GM23338 (cell line): ENCODE data around the gene TM7SF2. TPM values are rescaled to one million over a fixed set of nuclear protein-coding genes. Genes with fewer than 3 reads are reported as not detected.
A peak's percentile ranks its signal among the peaks of the same experiment; 100 is the strongest.

Experiments
- ATAC-seq: fragments of 200-7000 bp; cut with Tn5 transposase; 3 replicates; pipeline ENCODE4 v1.9.1; 2020
- DNase-seq: peaks from one replicate; pipeline ENCODE4 v3.0.0-alpha.2; 2015; ENCODE audit warnings: low spot score
- H2AFZ ChIP-seq: fragments of 200-600 bp; sonication (generic); 2 replicates; pipeline ENCODE4 v1.8.0; 2016; ENCODE audit warnings: antibody characterized with exemption, mild to moderate bottlenecking, moderate library complexity
- H3F3A ChIP-seq: fragments of 200-600 bp; sonication (generic); replicated peaks from 2 replicates; pipeline ENCODE4 v1.8.0; 2017; ENCODE audit warnings: antibody characterized with exemption, mixed run types, low read depth
- H3K27ac ChIP-seq: fragments of 200-600 bp; sonication (generic); 2 replicates; pipeline ENCODE4 v1.6.1; 2016; ENCODE audit warnings: low read depth
- H3K27me3 ChIP-seq: fragments of 200-600 bp; sonication (generic); 2 replicates; pipeline ENCODE4 v1.8.0; 2016; ENCODE audit warnings: mild to moderate bottlenecking, mixed run types, moderate library complexity; ENCODE audit not compliant: insufficient read depth
- H3K36me3 ChIP-seq: fragments of 200-600 bp; sonication (generic); 2 replicates; pipeline ENCODE4 v1.8.0; 2016; ENCODE audit warnings: mild to moderate bottlenecking; ENCODE audit not compliant: insufficient read depth
- H3K4me1 ChIP-seq: fragments of 200-600 bp; sonication (generic); 2 replicates; pipeline ENCODE4 v1.8.0; 2016; ENCODE audit warnings: mild to moderate bottlenecking, moderate library complexity; ENCODE audit not compliant: insufficient read depth
- H3K4me2 ChIP-seq: fragments of 200-600 bp; sonication (generic); 2 replicates; pipeline ENCODE4 v1.7.1; 2017; ENCODE audit warnings: mixed run types
- H3K4me3 ChIP-seq: fragments of 200-600 bp; sonication (generic); 2 replicates; pipeline ENCODE4 v1.6.1; 2016; ENCODE audit warnings: mixed run types
- H3K79me2 ChIP-seq: fragments of 200-600 bp; sonication (generic); replicated peaks from 2 replicates; pipeline ENCODE4 v1.8.0; 2017; ENCODE audit warnings: mild to moderate bottlenecking; ENCODE audit not compliant: insufficient read depth
- H3K9me2 ChIP-seq: fragments of 200-600 bp; sonication (generic); 2 replicates; pipeline ENCODE4 v1.8.0; 2017; ENCODE audit not compliant: insufficient read depth
- H4K20me1 ChIP-seq: fragments of 200-600 bp; sonication (generic); replicated peaks from 2 replicates; pipeline ENCODE4 v1.8.0; 2017; ENCODE audit warnings: mild to moderate bottlenecking; ENCODE audit not compliant: insufficient read depth
- H3K27ac Mint-ChIP-seq: 2 replicates; pipeline ENCODE4 v1.8.0; 2020; ENCODE audit warnings: inconsistent platforms, mild to moderate bottlenecking, moderate library complexity, mixed read lengths
- H3K27me3 Mint-ChIP-seq: 3 replicates; pipeline ENCODE4 v1.8.0; 2022; ENCODE audit warnings: low read depth, mild to moderate bottlenecking, moderate library complexity, mixed read lengths, inconsistent platforms; ENCODE audit not compliant: insufficient read depth, poor library complexity
- H3K36me3 Mint-ChIP-seq: 3 replicates; pipeline ENCODE4 v1.8.0; 2021; ENCODE audit warnings: low read depth, mild to moderate bottlenecking, inconsistent platforms, moderate library complexity, mixed read lengths
- H3K4me1 Mint-ChIP-seq: 3 replicates; pipeline ENCODE4 v1.8.0; 2020; ENCODE audit warnings: mild to moderate bottlenecking, inconsistent platforms, mixed read lengths
- H3K4me3 Mint-ChIP-seq: 3 replicates; pipeline ENCODE4 v1.8.0; 2021; ENCODE audit warnings: moderate library complexity, mild to moderate bottlenecking, inconsistent platforms, mixed read lengths
- H3K9me3 Mint-ChIP-seq: 3 replicates; pipeline ENCODE4 v1.8.0; 2020; ENCODE audit warnings: moderate library complexity, mild to moderate bottlenecking, inconsistent platforms, mixed read lengths
- CREB1 ChIP-seq: fragments of 250-450 bp; sonication (Bioruptor Pico); IDR thresholded peaks from 2 replicates; pipeline ENCODE4 v1.5.0; 2020; ENCODE audit warnings: low read depth, mild to moderate bottlenecking, moderate library complexity
- EZH2 ChIP-seq: fragments of 200-600 bp; sonication (generic); IDR thresholded peaks from one replicate; pipeline ENCODE4 v1.8.0; 2017; ENCODE audit warnings: antibody characterized with exemption, mild to moderate bottlenecking, low read depth; ENCODE audit not compliant: unreplicated experiment
- EZH2phosphoT487 ChIP-seq: fragments of 200-600 bp; sonication (generic); IDR thresholded peaks from one replicate; pipeline ENCODE4 v1.8.1; 2018; ENCODE audit warnings: antibody characterized with exemption; ENCODE audit not compliant: unreplicated experiment
- JUNB ChIP-seq: IDR thresholded peaks from one replicate; pipeline ENCODE4 v1.6.1; 2016; ENCODE audit warnings: antibody characterized with exemption; ENCODE audit not compliant: unreplicated experiment
- NANOG ChIP-seq: IDR thresholded peaks from 2 replicates; pipeline ENCODE4 v1.6.1; 2016; ENCODE audit warnings: antibody characterized with exemption, borderline replicate concordance
- POLR2AphosphoS5 ChIP-seq: IDR thresholded peaks from 2 replicates; pipeline ENCODE4 v1.6.1; 2016; ENCODE audit warnings: antibody characterized with exemption, low read depth
- STAT1 ChIP-seq: IDR thresholded peaks from one replicate; pipeline ENCODE4 v1.6.1; 2016; ENCODE audit warnings: antibody characterized with exemption; ENCODE audit not compliant: unreplicated experiment
- ZNF114 ChIP-seq: fragments of 250-450 bp; sonication (Bioruptor Pico); IDR thresholded peaks from 2 replicates; pipeline ENCODE4 v1.5.0; 2020; ENCODE audit warnings: mild to moderate bottlenecking, moderate library complexity
- polyA plus RNA-seq: library from polyadenylated mRNA; unstranded; fragments of >200 nt; fragmentation: Nextera tagmentation; extraction: Ambion mirVana; gene quantifications from 2 replicates; pipeline ENCODE4 v1.2.1, GENCODE V29; 2016
- total RNA-seq: library from RNA; depleted of rRNA; stranded (reverse); fragments of >200 nt; shearing (Covaris generic); gene quantifications from 2 replicates; pipeline ENCODE4 v1.2.3, GENCODE V29; 2014
- TF ChIP-seq, protein P1 (sequence below), 2 experiments: fragments of 200-600 bp in 1 of 2; sonication (generic) in 1 of 2; conservative IDR thresholded peaks; 2 replicates each; pipeline versions ENCODE4 v1.5.1 to v1.6.1; 2016 to 2017; ENCODE audit warnings: antibody characterized with exemption in 2 of 2, low read depth in 2 of 2, mild to moderate bottlenecking in 2 of 2, moderate library complexity in 1 of 2
- TF ChIP-seq, protein P2 (sequence below): fragments of 250-450 bp; sonication (Bioruptor Pico); IDR thresholded peaks from 2 replicates; pipeline ENCODE4 v1.5.0; 2020; ENCODE audit warnings: mild to moderate bottlenecking, moderate library complexity
- TF ChIP-seq, protein P3 (sequence below): IDR thresholded peaks from 2 replicates; pipeline ENCODE4 v1.6.1; 2016; ENCODE audit warnings: antibody characterized with exemption

The TM7SF2 gene
- total and polyA plus RNA-seq, 2 experiments from 2014 or later, result 43.5 to 82.3 TPM

DNA sequence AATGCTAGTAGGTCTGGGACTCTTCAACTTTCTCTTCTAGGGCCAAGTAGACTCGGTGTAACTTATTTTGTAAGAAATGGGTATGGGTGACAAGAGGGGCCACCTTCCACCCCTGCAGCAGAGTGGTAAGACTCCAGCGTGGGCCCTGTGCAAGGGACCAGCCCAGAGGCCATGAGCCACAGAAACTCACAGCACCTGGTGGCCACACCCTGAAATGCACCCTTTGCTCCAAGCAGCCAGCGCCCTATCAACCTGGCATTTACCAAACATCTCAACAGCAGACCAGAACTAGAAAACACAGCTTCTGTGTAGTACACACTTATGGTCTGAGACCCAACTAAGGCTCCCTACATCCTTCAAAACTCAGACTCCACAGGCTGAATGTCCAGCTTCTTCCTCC lies 33.5 kb upstream of the TM7SF2 start:
- no peak overlapping the region for H3K4me2 ChIP-seq
- peak; percentile 80 for DNase-seq
- no peak overlapping the region for H3K4me3 Mint-ChIP-seq
- H3K27me3 ChIP-seq, result no peaks in the 10 kb centered on the region
- peak; percentile 93 for ATAC-seq
- peaks cover 69% of the 10 kb centered on the region for H3K36me3 Mint-ChIP-seq
- H3K4me3 ChIP-seq, result no peak overlapping the region
- peaks cover 42% of the 10 kb centered on the region for H4K20me1 ChIP-seq
- peaks cover 16% of the 10 kb centered on the region for H3K36me3 ChIP-seq
- peak overlapping the region; percentile 74; the same call in 1 of the 2 replicates for H3K27ac ChIP-seq
- no peak overlapping the region for H2AFZ ChIP-seq
- peaks cover 23% of the 10 kb centered on the region for H3K4me1 Mint-ChIP-seq
- H3K27me3 Mint-ChIP-seq, result peaks cover 8% of the 10 kb centered on the region
- H3K4me1 ChIP-seq, result peaks cover 8% of the 10 kb centered on the region; the same call in 1 of the 2 replicates
- no peaks in the 10 kb centered on the region for H3K9me2 ChIP-seq
- H3K9me3 Mint-ChIP-seq, result no peaks in the 10 kb centered on the region; the same call in 2 of the 3 replicates
- H3K79me2 ChIP-seq, result peaks cover 50% of the 10 kb centered on the region
- H3K27ac Mint-ChIP-seq, result no peak overlapping the region
- H3F3A ChIP-seq, result peaks cover 29% of the 10 kb centered on the region; the same call in 1 of the 2 replicates
- no peak for TF ChIP-seq STAT1
- TF ChIP-seq, protein P1, sequence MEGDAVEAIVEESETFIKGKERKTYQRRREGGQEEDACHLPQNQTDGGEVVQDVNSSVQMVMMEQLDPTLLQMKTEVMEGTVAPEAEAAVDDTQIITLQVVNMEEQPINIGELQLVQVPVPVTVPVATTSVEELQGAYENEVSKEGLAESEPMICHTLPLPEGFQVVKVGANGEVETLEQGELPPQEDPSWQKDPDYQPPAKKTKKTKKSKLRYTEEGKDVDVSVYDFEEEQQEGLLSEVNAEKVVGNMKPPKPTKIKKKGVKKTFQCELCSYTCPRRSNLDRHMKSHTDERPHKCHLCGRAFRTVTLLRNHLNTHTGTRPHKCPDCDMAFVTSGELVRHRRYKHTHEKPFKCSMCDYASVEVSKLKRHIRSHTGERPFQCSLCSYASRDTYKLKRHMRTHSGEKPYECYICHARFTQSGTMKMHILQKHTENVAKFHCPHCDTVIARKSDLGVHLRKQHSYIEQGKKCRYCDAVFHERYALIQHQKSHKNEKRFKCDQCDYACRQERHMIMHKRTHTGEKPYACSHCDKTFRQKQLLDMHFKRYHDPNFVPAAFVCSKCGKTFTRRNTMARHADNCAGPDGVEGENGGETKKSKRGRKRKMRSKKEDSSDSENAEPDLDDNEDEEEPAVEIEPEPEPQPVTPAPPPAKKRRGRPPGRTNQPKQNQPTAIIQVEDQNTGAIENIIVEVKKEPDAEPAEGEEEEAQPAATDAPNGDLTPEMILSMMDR (conservative IDR thresholded peaks at IDR 0.05; ENCODE audit: low read depth in 2 of 2), result peak; percentile 63 to 66

DNA sequence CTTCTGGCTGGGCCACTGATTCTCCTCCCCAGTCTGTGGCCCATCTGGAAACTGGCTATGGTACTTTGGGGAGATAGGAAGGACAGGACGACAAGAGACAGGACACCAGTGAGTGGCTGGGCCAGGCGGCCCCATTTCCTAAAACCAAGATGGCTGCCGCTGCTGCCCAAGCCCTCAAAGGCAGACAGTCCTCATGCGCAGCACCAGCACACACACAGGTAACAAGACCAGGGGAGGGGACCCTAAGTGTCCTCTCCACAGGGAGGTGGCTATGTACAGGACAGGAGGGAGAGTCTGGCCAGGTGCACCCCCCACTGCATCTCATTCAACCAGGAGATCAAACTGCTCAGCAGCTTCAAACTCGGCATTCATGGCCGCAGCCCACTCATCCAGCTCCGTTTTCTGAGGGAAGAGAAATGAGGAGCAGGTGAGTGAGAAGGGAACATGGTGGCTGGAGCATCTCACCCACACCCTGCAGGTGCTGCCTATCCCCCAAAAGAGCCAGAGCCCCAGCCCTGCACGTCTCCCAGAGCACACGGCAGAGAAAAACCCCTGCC lies 32.8 kb upstream of the TM7SF2 start:
- H3K36me3 ChIP-seq, result peaks cover 16% of the 10 kb centered on the region
- DNase-seq (no peak), ATAC-seq (no peak)
- no peak overlapping the region for H3K27ac Mint-ChIP-seq
- peaks cover 45% of the 10 kb centered on the region for H4K20me1 ChIP-seq
- no peaks in the 10 kb centered on the region; the same call in 2 of the 3 replicates for H3K9me3 Mint-ChIP-seq
- H3K4me3 ChIP-seq, result no peak overlapping the region
- H3F3A ChIP-seq, result peaks cover 29% of the 10 kb centered on the region; the same call in 1 of the 2 replicates
- H3K27me3 Mint-ChIP-seq, result peaks cover 5% of the 10 kb centered on the region
- H2AFZ ChIP-seq, result no peak overlapping the region
- no peak overlapping the region for H3K4me2 ChIP-seq
- peaks cover 69% of the 10 kb centered on the region for H3K36me3 Mint-ChIP-seq
- H3K4me1 ChIP-seq, result peaks cover 8% of the 10 kb centered on the region; the same call in 1 of the 2 replicates
- peaks cover 57% of the 10 kb centered on the region for H3K79me2 ChIP-seq
- H3K4me1 Mint-ChIP-seq, result peaks cover 24% of the 10 kb centered on the region
- H3K9me2 ChIP-seq, result no peaks in the 10 kb centered on the region
- peak overlapping the region; percentile 74; the same call in 1 of the 2 replicates for H3K27ac ChIP-seq
- no peaks in the 10 kb centered on the region for H3K27me3 ChIP-seq
- no peak overlapping the region; the same call in 2 of the 3 replicates for H3K4me3 Mint-ChIP-seq
- no peak for TF ChIP-seq JUNB
- no peak for TF ChIP-seq NANOG
- TF ChIP-seq, protein P2, sequence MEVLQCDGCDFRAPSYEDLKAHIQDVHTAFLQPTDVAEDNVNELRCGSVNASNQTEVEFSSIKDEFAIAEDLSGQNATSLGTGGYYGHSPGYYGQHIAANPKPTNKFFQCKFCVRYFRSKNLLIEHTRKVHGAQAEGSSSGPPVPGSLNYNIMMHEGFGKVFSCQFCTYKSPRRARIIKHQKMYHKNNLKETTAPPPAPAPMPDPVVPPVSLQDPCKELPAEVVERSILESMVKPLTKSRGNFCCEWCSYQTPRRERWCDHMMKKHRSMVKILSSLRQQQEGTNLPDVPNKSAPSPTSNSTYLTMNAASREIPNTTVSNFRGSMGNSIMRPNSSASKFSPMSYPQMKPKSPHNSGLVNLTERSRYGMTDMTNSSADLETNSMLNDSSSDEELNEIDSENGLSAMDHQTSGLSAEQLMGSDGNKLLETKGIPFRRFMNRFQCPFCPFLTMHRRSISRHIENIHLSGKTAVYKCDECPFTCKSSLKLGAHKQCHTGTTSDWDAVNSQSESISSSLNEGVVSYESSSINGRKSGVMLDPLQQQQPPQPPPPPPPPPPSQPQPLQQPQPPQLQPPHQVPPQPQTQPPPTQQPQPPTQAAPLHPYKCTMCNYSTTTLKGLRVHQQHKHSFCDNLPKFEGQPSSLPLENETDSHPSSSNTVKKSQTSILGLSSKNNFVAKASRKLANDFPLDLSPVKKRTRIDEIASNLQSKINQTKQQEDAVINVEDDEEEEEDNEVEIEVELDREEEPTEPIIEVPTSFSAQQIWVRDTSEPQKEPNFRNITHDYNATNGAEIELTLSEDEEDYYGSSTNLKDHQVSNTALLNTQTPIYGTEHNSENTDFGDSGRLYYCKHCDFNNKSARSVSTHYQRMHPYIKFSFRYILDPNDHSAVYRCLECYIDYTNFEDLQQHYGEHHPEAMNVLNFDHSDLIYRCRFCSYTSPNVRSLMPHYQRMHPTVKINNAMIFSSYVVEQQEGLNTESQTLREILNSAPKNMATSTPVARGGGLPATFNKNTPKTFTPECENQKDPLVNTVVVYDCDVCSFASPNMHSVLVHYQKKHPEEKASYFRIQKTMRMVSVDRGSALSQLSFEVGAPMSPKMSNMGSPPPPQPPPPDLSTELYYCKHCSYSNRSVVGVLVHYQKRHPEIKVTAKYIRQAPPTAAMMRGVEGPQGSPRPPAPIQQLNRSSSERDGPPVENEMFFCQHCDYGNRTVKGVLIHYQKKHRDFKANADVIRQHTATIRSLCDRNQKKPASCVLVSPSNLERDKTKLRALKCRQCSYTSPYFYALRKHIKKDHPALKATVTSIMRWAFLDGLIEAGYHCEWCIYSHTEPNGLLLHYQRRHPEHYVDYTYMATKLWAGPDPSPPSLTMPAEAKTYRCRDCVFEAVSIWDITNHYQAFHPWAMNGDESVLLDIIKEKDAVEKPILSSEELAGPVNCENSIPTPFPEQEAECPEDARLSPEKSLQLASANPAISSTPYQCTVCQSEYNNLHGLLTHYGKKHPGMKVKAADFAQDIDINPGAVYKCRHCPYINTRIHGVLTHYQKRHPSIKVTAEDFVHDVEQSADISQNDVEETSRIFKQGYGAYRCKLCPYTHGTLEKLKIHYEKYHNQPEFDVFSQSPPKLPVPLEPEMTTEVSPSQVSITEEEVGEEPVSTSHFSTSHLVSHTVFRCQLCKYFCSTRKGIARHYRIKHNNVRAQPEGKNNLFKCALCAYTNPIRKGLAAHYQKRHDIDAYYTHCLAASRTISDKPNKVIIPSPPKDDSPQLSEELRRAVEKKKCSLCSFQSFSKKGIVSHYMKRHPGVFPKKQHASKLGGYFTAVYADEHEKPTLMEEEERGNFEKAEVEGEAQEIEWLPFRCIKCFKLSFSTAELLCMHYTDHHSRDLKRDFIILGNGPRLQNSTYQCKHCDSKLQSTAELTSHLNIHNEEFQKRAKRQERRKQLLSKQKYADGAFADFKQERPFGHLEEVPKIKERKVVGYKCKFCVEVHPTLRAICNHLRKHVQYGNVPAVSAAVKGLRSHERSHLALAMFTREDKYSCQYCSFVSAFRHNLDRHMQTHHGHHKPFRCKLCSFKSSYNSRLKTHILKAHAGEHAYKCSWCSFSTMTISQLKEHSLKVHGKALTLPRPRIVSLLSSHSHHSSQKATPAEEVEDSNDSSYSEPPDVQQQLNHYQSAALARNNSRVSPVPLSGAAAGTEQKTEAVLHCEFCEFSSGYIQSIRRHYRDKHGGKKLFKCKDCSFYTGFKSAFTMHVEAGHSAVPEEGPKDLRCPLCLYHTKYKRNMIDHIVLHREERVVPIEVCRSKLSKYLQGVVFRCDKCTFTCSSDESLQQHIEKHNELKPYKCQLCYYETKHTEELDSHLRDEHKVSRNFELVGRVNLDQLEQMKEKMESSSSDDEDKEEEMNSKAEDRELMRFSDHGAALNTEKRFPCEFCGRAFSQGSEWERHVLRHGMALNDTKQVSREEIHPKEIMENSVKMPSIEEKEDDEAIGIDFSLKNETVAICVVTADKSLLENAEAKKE (CRISPR knock-in tag), result no peak
- TF ChIP-seq POLR2AphosphoS5, result no peak
- no peak for TF ChIP-seq EZH2phosphoT487
- TF ChIP-seq ZNF114 (CRISPR knock-in tag), result no peak
- TF ChIP-seq, protein P3, sequence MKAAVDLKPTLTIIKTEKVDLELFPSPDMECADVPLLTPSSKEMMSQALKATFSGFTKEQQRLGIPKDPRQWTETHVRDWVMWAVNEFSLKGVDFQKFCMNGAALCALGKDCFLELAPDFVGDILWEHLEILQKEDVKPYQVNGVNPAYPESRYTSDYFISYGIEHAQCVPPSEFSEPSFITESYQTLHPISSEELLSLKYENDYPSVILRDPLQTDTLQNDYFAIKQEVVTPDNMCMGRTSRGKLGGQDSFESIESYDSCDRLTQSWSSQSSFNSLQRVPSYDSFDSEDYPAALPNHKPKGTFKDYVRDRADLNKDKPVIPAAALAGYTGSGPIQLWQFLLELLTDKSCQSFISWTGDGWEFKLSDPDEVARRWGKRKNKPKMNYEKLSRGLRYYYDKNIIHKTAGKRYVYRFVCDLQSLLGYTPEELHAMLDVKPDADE, result no peak
- TF ChIP-seq CREB1, result no peak
- no peak for TF ChIP-seq EZH2
